Fibroblast of the conjunctiva (primary cell): ENCODE results near the gene PCDHGA2.
"Not testable (repeated sequence)": the region's sequence is repeated elsewhere in the genome, so short reads cannot be mapped to it uniquely, and the experiment has no call there.

Experiments
- DNase-seq: peaks from one replicate; pipeline ENCODE4 v3.0.0-alpha.2; 2010; ENCODE audit warnings: low read depth

The PCDHGA2 gene

GRCh38 chr5:141346017-141346416 lies 7.5 kb downstream of the PCDHGA2 start:
- not testable (repeated sequence) for DNase-seq

DNA sequence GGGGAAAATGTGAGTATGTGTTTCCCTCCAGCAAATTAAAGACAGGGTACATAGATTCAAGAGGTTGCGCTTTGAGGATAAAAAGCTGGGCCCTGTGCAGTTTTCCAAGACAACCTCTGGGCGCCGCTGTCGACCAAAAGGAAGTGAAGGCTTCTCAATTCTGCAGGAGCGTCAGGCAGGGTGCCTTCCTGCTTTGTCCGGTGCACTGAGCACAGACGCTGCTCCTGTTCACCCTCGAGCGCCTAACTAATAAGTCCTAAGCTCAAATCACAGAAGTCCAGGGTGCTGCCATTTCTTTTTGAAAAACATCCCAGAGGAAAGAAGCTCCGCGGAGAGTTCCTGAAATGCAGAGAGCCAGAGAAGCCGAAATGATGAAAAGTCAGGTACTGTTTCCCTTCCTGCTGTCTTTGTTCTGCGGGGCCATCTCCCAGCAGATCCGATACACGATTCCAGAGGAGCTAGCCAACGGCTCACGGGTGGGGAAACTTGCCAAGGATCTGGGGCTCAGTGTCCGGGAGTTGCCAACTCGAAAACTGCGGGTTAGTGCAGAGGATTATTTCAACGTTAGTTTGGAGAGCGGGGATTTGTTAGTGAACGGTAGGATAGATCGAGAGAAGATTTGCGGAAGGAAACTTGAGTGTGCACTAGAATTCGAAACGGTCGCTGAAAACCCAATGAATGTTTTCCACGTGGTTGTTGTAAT lies 11.5 kb downstream of the PCDHGA2 start, which contains the start of gene PCDHGB1:
Gene PCDHGB1 (plus strand): TSS at position 183 of the 703 bp plus-strand sequence. CDS start 162 bp downstream, at position 345.
- DNase-seq, result no peak

- no peak for DNase-seq
These were observed 13.0 kb downstream of the PCDHGA2 start for GRCh38 chr5:141351591-141351990.

- no peak for DNase-seq
These were observed 16.4 kb downstream of the PCDHGA2 start, which contains the start of gene PCDHGA4 for GRCh38 chr5:141354900-141355469. Gene PCDHGA4, plus strand, starts transcription at chr5:141355021. Its CDS starts 87 bp downstream, at chr5:141355108.

DNA sequence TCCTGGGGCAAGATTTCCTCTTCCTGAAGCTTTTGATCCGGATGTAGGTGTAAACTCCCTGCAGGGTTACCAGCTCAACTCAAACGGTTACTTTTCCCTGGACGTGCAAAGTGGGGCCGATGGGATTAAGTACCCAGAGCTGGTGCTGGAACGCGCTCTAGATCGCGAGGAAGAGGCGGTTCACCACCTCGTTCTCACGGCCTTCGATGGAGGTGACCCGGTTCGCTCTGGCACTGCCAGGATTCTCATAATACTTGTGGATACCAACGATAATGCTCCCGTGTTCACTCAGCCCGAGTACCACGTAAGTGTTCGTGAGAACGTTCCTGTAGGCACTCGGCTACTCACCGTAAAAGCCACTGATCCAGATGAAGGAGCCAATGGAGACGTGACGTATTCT lies 17.1 kb downstream of the PCDHGA2 start:
- DNase-seq, result no peak

DNA sequence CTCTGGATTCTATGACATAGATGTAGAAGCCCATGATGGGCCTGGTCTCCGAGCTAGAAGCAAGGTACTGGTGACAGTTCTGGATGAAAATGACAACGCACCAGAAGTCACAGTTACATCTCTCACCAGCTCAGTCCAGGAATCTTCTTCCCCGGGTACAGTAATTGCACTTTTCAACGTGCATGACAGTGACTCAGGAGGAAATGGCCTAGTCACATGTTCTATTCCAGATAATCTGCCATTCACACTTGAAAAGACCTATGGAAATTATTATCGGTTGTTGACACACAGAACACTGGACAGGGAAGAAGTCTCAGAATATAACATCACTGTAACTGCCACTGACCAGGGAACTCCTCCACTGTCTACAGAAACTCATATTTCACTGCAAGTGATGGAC lies 17.6 kb downstream of the PCDHGA2 start:
- DNase-seq, result no peak

DNA sequence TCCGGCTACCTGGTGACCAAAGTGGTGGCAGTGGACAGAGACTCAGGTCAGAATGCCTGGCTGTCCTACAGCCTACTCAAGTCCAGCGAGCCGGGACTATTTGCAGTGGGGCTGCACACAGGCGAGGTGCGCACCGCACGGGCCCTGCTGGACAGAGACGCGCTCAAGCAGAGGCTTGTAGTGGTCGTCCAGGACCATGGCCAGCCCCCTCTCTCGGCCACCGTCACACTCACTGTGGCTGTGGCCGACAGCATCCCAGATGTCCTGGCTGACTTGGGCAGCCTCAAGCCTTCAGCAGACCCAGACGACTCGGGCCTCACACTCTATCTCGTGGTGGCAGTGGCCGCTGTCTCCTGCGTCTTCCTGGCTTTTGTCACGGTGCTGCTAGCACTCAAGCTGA lies 18.4 kb downstream of the PCDHGA2 start:
- no peak for DNase-seq

DNA sequence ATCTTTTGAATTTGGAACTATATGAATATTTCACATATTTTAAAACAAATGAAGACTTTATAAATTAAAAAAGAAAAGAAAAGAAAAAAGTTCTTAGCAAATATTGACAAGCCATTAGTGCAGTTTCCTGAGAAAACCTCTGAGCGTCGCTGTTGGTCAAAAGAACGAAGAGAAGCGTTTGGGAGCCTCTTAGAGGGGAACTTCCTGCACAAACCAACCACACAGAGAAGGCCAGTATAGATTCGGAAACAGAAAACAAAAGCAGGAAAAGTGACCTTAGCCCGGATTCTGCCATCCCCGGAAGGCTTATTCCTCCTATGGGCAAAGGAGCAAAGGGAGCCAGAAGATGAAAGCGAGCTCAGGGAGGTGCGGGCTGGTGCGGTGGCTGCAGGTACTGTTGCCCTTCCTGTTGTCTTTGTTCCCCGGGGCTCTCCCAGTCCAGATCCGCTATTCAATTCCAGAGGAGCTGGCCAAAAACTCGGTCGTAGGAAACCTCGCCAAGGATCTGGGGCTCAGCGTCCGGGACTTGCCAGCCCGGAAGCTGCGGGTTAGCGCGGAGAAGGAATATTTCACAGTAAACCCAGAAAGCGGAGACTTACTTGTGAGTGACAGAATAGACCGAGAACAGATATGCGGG lies 21.3 kb downstream of the PCDHGA2 start, which contains the start of gene PCDHGB2:
Gene PCDHGB2 (plus strand): TSS at position 205 of the 637 bp plus-strand sequence. CDS start 142 bp downstream, at position 347.
- no peak for DNase-seq

GRCh38 chr5:141360685-141361084 lies 22.1 kb downstream of the PCDHGA2 start:
- no peak for DNase-seq

DNA sequence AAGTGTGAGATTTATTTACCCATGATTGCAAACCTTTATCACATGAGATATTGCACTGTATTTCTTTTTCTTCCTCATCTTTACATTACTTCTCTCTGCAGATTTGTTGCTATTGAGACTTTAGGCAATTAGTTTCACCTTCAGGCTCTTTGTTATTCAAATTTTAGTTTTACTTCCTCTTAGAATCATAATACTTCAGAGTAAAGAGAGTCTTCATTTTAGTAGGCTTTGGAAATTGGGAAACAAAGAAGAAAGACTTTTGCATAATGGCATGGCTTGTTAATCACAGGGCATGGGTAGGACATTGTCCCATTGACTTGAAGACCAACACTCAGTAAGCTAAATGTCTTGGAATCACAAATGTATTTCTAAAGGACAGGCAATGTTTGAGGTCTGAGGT lies 24.2 kb downstream of the PCDHGA2 start:
- no peak for DNase-seq

GRCh38 chr5:141363952-141364660 lies 25.5 kb downstream of the PCDHGA2 start, which contains the start of gene PCDHGA5:
Gene PCDHGA5, plus strand, starts transcription at chr5:141364162. Its CDS starts 169 bp downstream, at chr5:141364331.
- no peak for DNase-seq

DNA sequence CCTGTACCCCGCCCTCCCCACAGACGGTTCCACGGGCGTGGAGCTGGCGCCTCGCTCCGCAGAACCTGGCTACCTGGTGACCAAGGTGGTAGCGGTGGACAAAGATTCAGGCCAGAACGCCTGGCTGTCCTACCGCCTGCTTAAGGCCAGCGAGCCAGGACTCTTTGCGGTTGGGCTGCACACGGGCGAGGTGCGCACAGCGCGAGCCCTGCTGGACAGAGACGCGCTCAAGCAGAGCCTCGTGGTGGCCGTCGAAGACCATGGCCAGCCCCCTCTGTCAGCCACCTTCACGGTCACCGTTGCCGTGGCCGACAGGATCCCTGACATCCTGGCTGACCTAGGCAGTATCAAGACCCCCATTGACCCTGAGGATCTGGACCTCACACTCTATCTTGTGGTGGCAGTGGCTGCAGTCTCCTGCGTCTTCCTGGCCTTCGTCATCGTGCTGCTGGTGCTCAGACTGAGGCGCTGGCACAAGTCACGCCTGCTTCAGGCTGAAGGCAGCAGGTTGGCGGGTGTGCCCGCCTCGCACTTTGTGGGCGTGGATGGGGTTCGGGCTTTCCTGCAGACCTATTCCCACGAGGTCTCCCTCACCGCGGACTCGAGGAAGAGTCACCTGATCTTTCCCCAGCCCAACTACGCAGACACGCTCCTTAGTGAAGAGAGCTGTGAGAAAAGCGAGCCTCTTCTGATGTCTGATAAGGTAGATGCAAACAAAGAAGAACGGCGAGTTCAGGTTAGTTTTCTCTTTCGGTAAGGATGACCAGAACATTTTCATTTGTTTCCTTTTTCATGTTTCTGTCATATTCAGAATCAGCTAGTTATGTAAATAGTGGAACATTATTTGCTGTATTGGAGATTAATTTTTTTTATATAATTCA lies 27.7 kb downstream of the PCDHGA2 start:
- no peak for DNase-seq

DNA sequence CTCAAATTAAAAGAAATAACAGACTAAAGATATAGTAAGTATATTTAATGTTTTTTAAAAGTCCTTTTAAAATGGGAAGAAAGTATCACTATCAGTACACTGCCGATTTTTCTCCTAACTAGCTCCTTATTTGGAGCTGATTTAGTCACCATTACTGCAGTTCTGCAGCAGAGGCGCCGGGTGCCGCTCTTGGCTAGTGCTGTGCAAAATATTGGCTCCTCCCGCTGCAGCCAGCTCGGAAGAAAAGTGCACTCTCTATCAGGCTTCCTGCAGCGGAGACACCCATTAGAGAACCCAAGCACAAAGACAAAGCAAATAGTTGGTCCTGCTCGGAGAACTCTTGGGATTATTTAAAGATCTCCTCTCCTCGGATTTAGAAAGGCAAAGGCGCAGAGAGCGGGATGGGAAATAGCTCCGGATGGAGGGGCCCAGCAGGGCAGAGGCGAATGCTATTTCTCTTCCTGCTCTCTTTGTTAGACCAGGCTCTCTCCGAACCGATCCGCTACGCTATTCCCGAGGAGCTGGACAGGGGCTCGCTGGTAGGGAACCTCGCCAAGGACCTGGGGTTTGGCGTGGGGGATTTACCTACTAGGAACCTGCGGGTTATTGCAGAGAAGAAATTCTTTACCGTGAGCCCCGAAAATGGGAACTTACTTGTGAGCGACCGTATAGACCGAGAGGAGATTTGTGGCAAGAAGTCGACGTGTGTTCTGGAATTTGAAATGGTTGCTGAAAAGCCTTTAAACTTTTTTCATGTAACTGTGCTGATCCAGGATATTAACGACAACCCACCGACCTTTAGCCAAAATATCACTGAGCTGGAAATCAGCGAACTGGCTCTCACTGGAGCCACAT lies 31.7 kb downstream of the PCDHGA2 start, which contains the start of gene PCDHGB3:
Gene PCDHGB3 (plus strand): TSS at position 249 of the 855 bp plus-strand sequence. CDS start 153 bp downstream, at position 402.
- DNase-seq, result no peak

DNA sequence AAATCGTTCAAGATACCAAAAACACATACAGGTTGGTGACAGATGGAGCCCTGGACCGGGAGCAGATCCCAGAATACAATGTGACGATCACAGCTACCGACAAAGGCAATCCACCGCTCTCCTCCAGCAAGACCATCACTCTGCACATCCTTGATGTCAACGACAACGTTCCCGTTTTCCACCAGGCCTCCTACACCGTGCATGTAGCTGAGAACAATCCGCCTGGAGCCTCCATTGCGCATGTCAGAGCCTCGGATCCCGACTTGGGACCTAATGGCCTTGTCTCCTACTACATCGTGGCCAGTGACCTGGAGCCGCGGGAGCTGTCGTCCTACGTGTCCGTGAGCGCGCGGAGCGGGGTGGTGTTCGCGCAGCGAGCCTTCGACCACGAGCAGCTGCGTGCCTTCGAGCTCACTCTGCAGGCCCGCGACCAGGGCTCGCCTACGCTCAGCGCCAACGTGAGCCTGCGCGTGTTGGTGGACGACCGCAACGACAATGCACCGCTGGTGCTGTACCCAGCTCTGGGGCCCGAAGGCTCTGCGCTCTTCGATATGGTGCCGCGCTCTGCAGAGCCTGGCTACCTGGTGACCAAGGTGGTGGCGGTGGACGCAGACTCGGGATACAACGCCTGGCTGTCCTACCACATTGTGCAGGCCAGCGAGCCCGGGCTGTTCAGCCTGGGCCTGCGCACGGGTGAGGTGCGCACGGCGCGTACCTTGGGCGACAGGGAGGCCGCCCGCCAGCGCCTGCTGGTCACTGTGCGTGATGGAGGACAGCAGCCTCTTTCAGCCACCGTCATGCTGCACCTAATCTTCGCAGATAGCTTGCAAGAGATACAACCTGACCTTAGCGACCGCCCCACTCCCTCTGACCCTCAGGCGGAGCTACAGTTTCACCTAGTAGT lies 33.3 kb downstream of the PCDHGA2 start:
- DNase-seq, result no peak

- DNase-seq, result no peak
These were observed 35.2 kb downstream of the PCDHGA2 start, which contains the start of gene PCDHGA6 for GRCh38 chr5:141373673-141374317. Gene PCDHGA6, plus strand, starts transcription at chr5:141373891. Its CDS starts 193 bp downstream, at chr5:141374084.

GRCh38 chr5:141374627-141375026 lies 36.1 kb downstream of the PCDHGA2 start:
- DNase-seq, result no peak

- not testable (repeated sequence) for DNase-seq
These were observed 37.0 kb downstream of the PCDHGA2 start for GRCh38 chr5:141375444-141376155.
